ENCODE data around the gene STATH. TPM values are rescaled to one million over a fixed set of nuclear protein-coding genes. Genes with fewer than 3 reads are reported as not detected.

STATH gene
- total and polyA plus RNA-seq, 2 experiments from 2014 or later: not detected

DNA sequence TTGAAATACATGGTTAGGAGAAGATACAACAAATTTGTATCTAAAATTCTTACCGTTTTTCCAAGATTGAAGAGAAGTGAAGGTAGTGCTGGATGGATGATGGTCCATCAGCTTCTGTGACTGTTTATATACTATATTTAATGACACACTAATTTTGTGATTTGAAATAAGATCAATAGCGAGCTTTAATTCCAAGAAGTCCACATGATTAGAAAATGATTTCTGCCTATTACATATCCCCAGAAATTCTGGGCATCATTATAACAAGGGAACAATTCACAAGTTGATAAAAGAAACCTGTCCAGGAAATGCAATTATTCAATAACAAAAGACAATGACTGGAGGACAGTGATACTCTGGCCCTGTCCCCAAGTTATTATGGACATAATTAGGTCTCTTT, 30.1 kb upstream of the STATH start, which contains the start of gene CSN2:
Gene CSN2 (minus strand): TSS at position 101 of the 400 bp plus-strand sequence. CDS start 4,733 bp downstream, outside the sequence.
- Mint-ChIP-seq H3K27ac (no peak within 1 kb of the TSS), H3K36me3 (ENCODE audit: low read depth) (no peaks in the 10 kb centered on the region), H3K4me3 (no peak within 1 kb of the TSS), H3K27me3 (ENCODE audit: insufficient read depth, low read depth, poor library complexity) (peaks cover 2% of the 10 kb centered on the region), H3K9me3 (no peaks in the 10 kb centered on the region), H3K4me1 (no peaks in the 10 kb centered on the region)
- H3F3A ChIP-seq (replicated peaks; ENCODE audit: low read depth): no peaks in the 10 kb centered on the region
- ATAC-seq (no peak), DNase-seq (ENCODE audit: low spot score) (no peak)
- H3K4me2 ChIP-seq: no peak within 1 kb of the TSS
- no peak within 1 kb of the TSS for H3K27ac ChIP-seq (ENCODE audit: low read depth)
- H3K4me1 ChIP-seq (ENCODE audit: insufficient read depth): no peaks in the 10 kb centered on the region
- H3K36me3 ChIP-seq (ENCODE audit: insufficient read depth): no peaks in the 10 kb centered on the region
- no peaks in the 10 kb centered on the region for H3K27me3 ChIP-seq (ENCODE audit: insufficient read depth)
- H4K20me1 ChIP-seq (replicated peaks; ENCODE audit: insufficient read depth): no peaks in the 10 kb centered on the region
- no peak within 1 kb of the TSS for H2AFZ ChIP-seq
- no peak for TF ChIP-seq STAT1 (IDR thresholded peaks at IDR 0.05; ENCODE audit: unreplicated experiment)
- TF ChIP-seq POLR2AphosphoS5 (IDR thresholded peaks at IDR 0.05; ENCODE audit: low read depth): no peak
- TF ChIP-seq EZH2phosphoT487 (IDR thresholded peaks at IDR 0.05; ENCODE audit: unreplicated experiment): no peak
- TF ChIP-seq CREB1 (CRISPR knock-in tag; IDR thresholded peaks at IDR 0.05; ENCODE audit: low read depth): no peak
- TF ChIP-seq JUNB (IDR thresholded peaks at IDR 0.05; ENCODE audit: unreplicated experiment): no peak
- TF ChIP-seq NANOG (IDR thresholded peaks at IDR 0.05; ENCODE audit: borderline replicate concordance): no peak
- no peak for TF ChIP-seq ZNF462 (CRISPR knock-in tag; IDR thresholded peaks at IDR 0.05)
- no peak for TF ChIP-seq ZNF331 (CRISPR knock-in tag; IDR thresholded peaks at IDR 0.05; ENCODE audit: low read depth)
- H3K79me2 ChIP-seq (replicated peaks; ENCODE audit: insufficient read depth): no peaks in the 10 kb centered on the region
- no peak within 1 kb of the TSS for H3K4me3 ChIP-seq
- H3K9me2 ChIP-seq (ENCODE audit: insufficient read depth): no peaks in the 10 kb centered on the region

All from GM23338 (cell line).